ENCODE results near the gene RHBG. TPM values are rescaled to one million over a fixed set of nuclear protein-coding genes. Genes with fewer than 3 reads are reported as not detected.

RHBG gene
- total and polyA plus RNA-seq, 2 of the 4 experiments (the other 2 are of a cell fraction) = not detected

GRCh38 chr1:156419854-156420204, 50.8 kb downstream of the RHBG start:
- H2AFZ ChIP-seq (replicated peaks; ENCODE audit: low read length, poor library complexity) = peak overlapping the region; percentile 48
- no peaks in the 10 kb centered on the region for H3K79me1 ChIP-seq (ENCODE audit: low read depth in 1 of 2, low read length in 2 of 2)
- H4K5ac ChIP-seq (ENCODE audit: low read depth, low read length) = no peak overlapping the region
- H3K4me1 ChIP-seq (ENCODE audit: control insufficient read depth, insufficient read depth, low read length) = peaks cover 1% of the 10 kb centered on the region; the same call in 1 of the 2 replicates
- TF ChIP-seq RFX5 (IDR thresholded peaks at IDR 0.05; ENCODE audit: low read depth, low read length) = no peak
- TF ChIP-seq CHD1 (IDR thresholded peaks at IDR 0.05; ENCODE audit: low read depth, low read length) = no peak
- no peak for TF ChIP-seq FOS (IDR thresholded peaks at IDR 0.05; ENCODE audit: low read depth, low read length)
- TF ChIP-seq RAD21 (IDR thresholded peaks at IDR 0.05; ENCODE audit: low read length) = no peak
- TF ChIP-seq SMC3 (IDR thresholded peaks at IDR 0.05; ENCODE audit: low read depth, low read length) = no peak
- no peak overlapping the region for H3K4ac ChIP-seq (ENCODE audit: low read depth, low read length)
- no peak overlapping the region for H3K4me2 ChIP-seq (ENCODE audit: low read depth, low read length)
- no peak overlapping the region for H2BK5ac ChIP-seq (ENCODE audit: low read depth, low read length, poor library complexity, severe bottlenecking)
- intact Hi-C loops (cut with micrococcal nuclease) = no loop called here
- H2AK9ac ChIP-seq (replicated peaks; ENCODE audit: low read depth, low read length, poor library complexity) = no peak overlapping the region
- DNase-seq = no peak
- dilution Hi-C loops (cut with HindIII; ENCODE audit: low sequenced_read_pairs, unreplicated experiment) = no loop called here
- in situ Hi-C loops (cut with MboI; ENCODE audit: low sequenced_read_pairs) = no loop called here
- no peak overlapping the region for H2BK15ac ChIP-seq (ENCODE audit: low read depth, low read length)
- no CpG with 5 or more reads among the region's 5 CpGs for WGBS, 2 experiments (ENCODE audit: extremely low coverage in 2 of 2, insufficient read length in 1 of 2)
- no peaks in the 10 kb centered on the region for H3K9me1 ChIP-seq (ENCODE audit: insufficient read depth, low read length)
- H3K9ac ChIP-seq (ENCODE audit: low read depth, low read length) = no peak overlapping the region
- no TSS peak for BruUV-seq (replicated peaks)
- no peak overlapping the region for H4K8ac ChIP-seq (ENCODE audit: low read depth in 2 of 2, low read length in 2 of 2)
- peaks cover 92% of the 10 kb centered on the region for H3K27me3 ChIP-seq (ENCODE audit: control insufficient read depth, insufficient read depth, low read length)
- peaks cover 10% of the 10 kb centered on the region for H3K9me3 ChIP-seq (ENCODE audit: control insufficient read depth, insufficient read depth, low read length)
- H4K20me1 ChIP-seq (ENCODE audit: insufficient read depth, low read length) = no peaks in the 10 kb centered on the region; the same call in none of the 2 replicates
- no peak overlapping the region for H3K4me3 ChIP-seq (ENCODE audit: insufficient read depth, low read depth, low read length)
- H2BK120ac ChIP-seq (ENCODE audit: low read depth, low read length) = no peak overlapping the region
- no peak overlapping the region for H3K56ac ChIP-seq (ENCODE audit: extremely low read depth, insufficient read depth, low read length)
- ATAC-seq (ENCODE audit: low read depth) = no peak
- ChIA-PET POLR2A (ENCODE audit: unreplicated experiment) (no interaction called here), CTCF (no interaction called here)
- no peak overlapping the region for H2AK5ac ChIP-seq (ENCODE audit: low read depth, low read length)
- H3K23ac ChIP-seq (ENCODE audit: low read depth, low read length) = no peak overlapping the region
- H2BK20ac ChIP-seq (ENCODE audit: low read depth, low read length) = no peak overlapping the region
- H3K27ac ChIP-seq (ENCODE audit: insufficient read depth, low read length) = no peak overlapping the region
- no peak overlapping the region for H3K14ac ChIP-seq (replicated peaks; ENCODE audit: low read depth, low read length)
- H3K18ac ChIP-seq (ENCODE audit: low read depth, low read length) = no peak overlapping the region
- H3K36me3 ChIP-seq (ENCODE audit: control insufficient read depth, insufficient read depth, low read length) = no peaks in the 10 kb centered on the region
- no peak overlapping the region for H4K91ac ChIP-seq (ENCODE audit: insufficient read depth, low read depth, low read length)

Data from IMR-90 (cell line).